ENCODE measurements around the gene VSTM2L.

DNA sequence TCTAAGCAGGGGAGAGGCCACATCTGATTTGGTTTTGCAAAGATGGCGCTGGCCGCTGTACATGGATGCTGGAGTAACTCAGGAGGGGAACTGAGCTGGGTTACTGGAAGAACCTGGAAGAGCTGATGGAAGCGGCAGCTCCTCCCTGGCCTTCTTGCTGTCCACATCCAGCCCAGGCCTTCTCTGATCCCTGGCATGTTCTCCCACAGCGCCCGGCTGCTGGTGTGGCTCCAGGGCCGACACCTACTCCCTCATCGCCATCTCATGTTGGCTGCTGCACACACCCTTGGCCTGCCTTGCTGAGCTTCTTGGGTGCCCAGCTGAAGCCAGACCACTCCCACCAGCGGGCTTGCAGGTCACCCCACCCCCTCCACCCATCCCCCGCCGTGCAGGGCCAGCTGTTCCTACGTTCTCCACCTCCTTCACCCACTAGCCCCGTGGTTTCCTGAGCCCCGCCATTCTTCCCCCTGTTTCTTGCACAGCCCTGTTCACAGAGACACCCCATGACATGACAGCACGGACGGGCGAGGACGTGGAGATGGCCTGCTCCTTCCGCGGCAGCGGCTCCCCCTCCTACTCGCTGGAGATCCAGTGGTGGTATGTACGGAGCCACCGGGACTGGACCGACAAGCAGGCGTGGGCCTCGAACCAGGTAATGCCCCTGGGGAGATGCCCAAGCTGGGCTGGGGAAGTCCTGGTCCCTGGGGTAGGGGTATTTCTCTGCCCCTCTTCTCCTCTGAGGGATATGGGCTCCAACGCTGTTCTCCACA lies 28.4 kb downstream of the VSTM2L start:
- TF ChIP-seq ZFP3 (CRISPR knock-in tag; IDR thresholded peaks at IDR 0.05) (no peak), CSDC2 (CRISPR knock-in tag; IDR thresholded peaks at IDR 0.05) (no peak), ZFP30 (CRISPR knock-in tag; IDR thresholded peaks at IDR 0.05) (no peak), RARB (CRISPR knock-in tag; IDR thresholded peaks at IDR 0.05) (no peak), ARNTL (CRISPR knock-in tag; IDR thresholded peaks at IDR 0.05; ENCODE audit: borderline replicate concordance, low read depth) (no peak), PPARA (CRISPR knock-in tag; IDR thresholded peaks at IDR 0.05; ENCODE audit: borderline replicate concordance) (no peak), SNAI2 (CRISPR knock-in tag; IDR thresholded peaks at IDR 0.05) (no peak), ESRRG (CRISPR knock-in tag; IDR thresholded peaks at IDR 0.05) (no peak)
- TF ChIP-seq, protein P1, sequence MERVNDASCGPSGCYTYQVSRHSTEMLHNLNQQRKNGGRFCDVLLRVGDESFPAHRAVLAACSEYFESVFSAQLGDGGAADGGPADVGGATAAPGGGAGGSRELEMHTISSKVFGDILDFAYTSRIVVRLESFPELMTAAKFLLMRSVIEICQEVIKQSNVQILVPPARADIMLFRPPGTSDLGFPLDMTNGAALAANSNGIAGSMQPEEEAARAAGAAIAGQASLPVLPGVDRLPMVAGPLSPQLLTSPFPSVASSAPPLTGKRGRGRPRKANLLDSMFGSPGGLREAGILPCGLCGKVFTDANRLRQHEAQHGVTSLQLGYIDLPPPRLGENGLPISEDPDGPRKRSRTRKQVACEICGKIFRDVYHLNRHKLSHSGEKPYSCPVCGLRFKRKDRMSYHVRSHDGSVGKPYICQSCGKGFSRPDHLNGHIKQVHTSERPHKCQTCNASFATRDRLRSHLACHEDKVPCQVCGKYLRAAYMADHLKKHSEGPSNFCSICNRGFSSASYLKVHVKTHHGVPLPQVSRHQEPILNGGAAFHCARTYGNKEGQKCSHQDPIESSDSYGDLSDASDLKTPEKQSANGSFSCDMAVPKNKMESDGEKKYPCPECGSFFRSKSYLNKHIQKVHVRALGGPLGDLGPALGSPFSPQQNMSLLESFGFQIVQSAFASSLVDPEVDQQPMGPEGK (CRISPR knock-in tag; IDR thresholded peaks at IDR 0.05; ENCODE audit: borderline replicate concordance): no peak
- TF ChIP-seq, protein P2, sequence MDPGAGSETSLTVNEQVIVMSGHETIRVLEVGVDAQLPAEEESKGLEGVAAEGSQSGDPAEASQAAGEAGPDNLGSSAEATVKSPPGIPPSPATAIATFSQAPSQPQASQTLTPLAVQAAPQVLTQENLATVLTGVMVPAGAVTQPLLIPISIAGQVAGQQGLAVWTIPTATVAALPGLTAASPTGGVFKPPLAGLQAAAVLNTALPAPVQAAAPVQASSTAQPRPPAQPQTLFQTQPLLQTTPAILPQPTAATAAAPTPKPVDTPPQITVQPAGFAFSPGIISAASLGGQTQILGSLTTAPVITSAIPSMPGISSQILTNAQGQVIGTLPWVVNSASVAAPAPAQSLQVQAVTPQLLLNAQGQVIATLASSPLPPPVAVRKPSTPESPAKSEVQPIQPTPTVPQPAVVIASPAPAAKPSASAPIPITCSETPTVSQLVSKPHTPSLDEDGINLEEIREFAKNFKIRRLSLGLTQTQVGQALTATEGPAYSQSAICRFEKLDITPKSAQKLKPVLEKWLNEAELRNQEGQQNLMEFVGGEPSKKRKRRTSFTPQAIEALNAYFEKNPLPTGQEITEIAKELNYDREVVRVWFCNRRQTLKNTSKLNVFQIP (CRISPR knock-in tag; IDR thresholded peaks at IDR 0.05; ENCODE audit: borderline replicate concordance, low read depth): no peak
- TF ChIP-seq, protein P3, sequence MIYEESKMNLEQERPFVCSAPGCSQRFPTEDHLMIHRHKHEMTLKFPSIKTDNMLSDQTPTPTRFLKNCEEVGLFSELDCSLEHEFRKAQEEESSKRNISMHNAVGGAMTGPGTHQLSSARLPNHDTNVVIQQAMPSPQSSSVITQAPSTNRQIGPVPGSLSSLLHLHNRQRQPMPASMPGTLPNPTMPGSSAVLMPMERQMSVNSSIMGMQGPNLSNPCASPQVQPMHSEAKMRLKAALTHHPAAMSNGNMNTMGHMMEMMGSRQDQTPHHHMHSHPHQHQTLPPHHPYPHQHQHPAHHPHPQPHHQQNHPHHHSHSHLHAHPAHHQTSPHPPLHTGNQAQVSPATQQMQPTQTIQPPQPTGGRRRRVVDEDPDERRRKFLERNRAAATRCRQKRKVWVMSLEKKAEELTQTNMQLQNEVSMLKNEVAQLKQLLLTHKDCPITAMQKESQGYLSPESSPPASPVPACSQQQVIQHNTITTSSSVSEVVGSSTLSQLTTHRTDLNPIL (CRISPR knock-in tag; IDR thresholded peaks at IDR 0.05; ENCODE audit: low read depth): no peak
- TF ChIP-seq, protein P4, sequence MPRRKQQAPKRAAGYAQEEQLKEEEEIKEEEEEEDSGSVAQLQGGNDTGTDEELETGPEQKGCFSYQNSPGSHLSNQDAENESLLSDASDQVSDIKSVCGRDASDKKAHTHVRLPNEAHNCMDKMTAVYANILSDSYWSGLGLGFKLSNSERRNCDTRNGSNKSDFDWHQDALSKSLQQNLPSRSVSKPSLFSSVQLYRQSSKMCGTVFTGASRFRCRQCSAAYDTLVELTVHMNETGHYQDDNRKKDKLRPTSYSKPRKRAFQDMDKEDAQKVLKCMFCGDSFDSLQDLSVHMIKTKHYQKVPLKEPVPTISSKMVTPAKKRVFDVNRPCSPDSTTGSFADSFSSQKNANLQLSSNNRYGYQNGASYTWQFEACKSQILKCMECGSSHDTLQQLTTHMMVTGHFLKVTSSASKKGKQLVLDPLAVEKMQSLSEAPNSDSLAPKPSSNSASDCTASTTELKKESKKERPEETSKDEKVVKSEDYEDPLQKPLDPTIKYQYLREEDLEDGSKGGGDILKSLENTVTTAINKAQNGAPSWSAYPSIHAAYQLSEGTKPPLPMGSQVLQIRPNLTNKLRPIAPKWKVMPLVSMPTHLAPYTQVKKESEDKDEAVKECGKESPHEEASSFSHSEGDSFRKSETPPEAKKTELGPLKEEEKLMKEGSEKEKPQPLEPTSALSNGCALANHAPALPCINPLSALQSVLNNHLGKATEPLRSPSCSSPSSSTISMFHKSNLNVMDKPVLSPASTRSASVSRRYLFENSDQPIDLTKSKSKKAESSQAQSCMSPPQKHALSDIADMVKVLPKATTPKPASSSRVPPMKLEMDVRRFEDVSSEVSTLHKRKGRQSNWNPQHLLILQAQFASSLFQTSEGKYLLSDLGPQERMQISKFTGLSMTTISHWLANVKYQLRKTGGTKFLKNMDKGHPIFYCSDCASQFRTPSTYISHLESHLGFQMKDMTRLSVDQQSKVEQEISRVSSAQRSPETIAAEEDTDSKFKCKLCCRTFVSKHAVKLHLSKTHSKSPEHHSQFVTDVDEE (CRISPR knock-in tag; IDR thresholded peaks at IDR 0.05): no peak
